ENCODE results near the gene DLK2.

The DLK2 gene

GRCh38 chr6:43444582-43444981 lies 10.8 kb downstream of the DLK2 start:
- Mint-ChIP-seq H3K27ac (ENCODE audit: low read depth) (no peak overlapping the region), H3K4me1 (no peaks in the 10 kb centered on the region), H3K27me3 (no peaks in the 10 kb centered on the region), H3K36me3 (ENCODE audit: insufficient read depth) (peaks cover 45% of the 10 kb centered on the region), H3K4me3 (no peak overlapping the region), H3K9me3 (no peaks in the 10 kb centered on the region)
- DNase-seq (ENCODE audit: low spot score in 2 of 2): no peak
- ATAC-seq (replicated peaks; ENCODE audit: extremely low read depth, poor library complexity, severe bottlenecking): no peak

- ATAC-seq (replicated peaks; ENCODE audit: extremely low read depth, poor library complexity, severe bottlenecking) (no peak), DNase-seq (ENCODE audit: low spot score in 2 of 2) (no peak)
- no peaks in the 10 kb centered on the region for H3K4me1 Mint-ChIP-seq
- H3K27me3 Mint-ChIP-seq: no peaks in the 10 kb centered on the region
- no peak overlapping the region for H3K27ac Mint-ChIP-seq (ENCODE audit: low read depth)
- no peaks in the 10 kb centered on the region for H3K9me3 Mint-ChIP-seq
- no peak overlapping the region for H3K4me3 Mint-ChIP-seq
- H3K36me3 Mint-ChIP-seq (ENCODE audit: insufficient read depth): peaks cover 42% of the 10 kb centered on the region
These were observed 11.3 kb downstream of the DLK2 start for GRCh38 chr6:43444036-43444435.

GRCh38 chr6:43442935-43443334 lies 12.4 kb downstream of the DLK2 start:
- Mint-ChIP-seq H3K27me3 (no peaks in the 10 kb centered on the region), H3K4me3 (no peak overlapping the region), H3K36me3 (ENCODE audit: insufficient read depth) (peaks cover 37% of the 10 kb centered on the region), H3K9me3 (no peaks in the 10 kb centered on the region), H3K4me1 (no peaks in the 10 kb centered on the region), H3K27ac (ENCODE audit: low read depth) (peak overlapping the region; percentile 32)
- DNase-seq (ENCODE audit: low spot score in 2 of 2) (no peak), ATAC-seq (replicated peaks; ENCODE audit: extremely low read depth, poor library complexity, severe bottlenecking) (no peak)

GRCh38 chr6:43437700-43438099 lies 17.6 kb downstream of the DLK2 start:
- DNase-seq (ENCODE audit: low spot score in 2 of 2): no peak
- no peaks in the 10 kb centered on the region for H3K27me3 Mint-ChIP-seq
- peaks cover 32% of the 10 kb centered on the region for H3K36me3 Mint-ChIP-seq (ENCODE audit: insufficient read depth)
- no peaks in the 10 kb centered on the region for H3K9me3 Mint-ChIP-seq
- peaks cover 4% of the 10 kb centered on the region for H3K4me1 Mint-ChIP-seq
- H3K4me3 Mint-ChIP-seq: no peak overlapping the region
- no peak for ATAC-seq (replicated peaks; ENCODE audit: extremely low read depth, poor library complexity, severe bottlenecking)
- H3K27ac Mint-ChIP-seq (ENCODE audit: low read depth): no peak overlapping the region

- DNase-seq (ENCODE audit: low spot score in 2 of 2): no peak
- Mint-ChIP-seq H3K36me3 (ENCODE audit: insufficient read depth) (peaks cover 28% of the 10 kb centered on the region), H3K27me3 (no peaks in the 10 kb centered on the region), H3K4me3 (no peak overlapping the region), H3K9me3 (no peaks in the 10 kb centered on the region), H3K4me1 (peaks cover 10% of the 10 kb centered on the region), H3K27ac (ENCODE audit: low read depth) (no peak overlapping the region)
- ATAC-seq (replicated peaks; ENCODE audit: extremely low read depth, poor library complexity, severe bottlenecking): no peak
These were observed 18.6 kb downstream of the DLK2 start for GRCh38 chr6:43436577-43437282.

GRCh38 chr6:43435682-43436437 lies 19.5 kb downstream of the DLK2 start:
- H3K4me3 Mint-ChIP-seq: no peak overlapping the region
- H3K36me3 Mint-ChIP-seq (ENCODE audit: insufficient read depth): peaks cover 25% of the 10 kb centered on the region

GRCh38 chr6:43434943-43435342 lies 20.4 kb downstream of the DLK2 start:
- Mint-ChIP-seq H3K4me1 (peaks cover 12% of the 10 kb centered on the region), H3K4me3 (no peak overlapping the region), H3K36me3 (ENCODE audit: insufficient read depth) (peaks cover 24% of the 10 kb centered on the region), H3K27me3 (no peaks in the 10 kb centered on the region), H3K9me3 (no peaks in the 10 kb centered on the region), H3K27ac (ENCODE audit: low read depth) (no peak overlapping the region)
- no peak for DNase-seq (ENCODE audit: low spot score in 2 of 2)
- ATAC-seq (replicated peaks; ENCODE audit: extremely low read depth, poor library complexity, severe bottlenecking): no peak

More at GRCh38 chr6:43435682-43436437, 19.5 kb downstream of the DLK2 start:
- DNase-seq (ENCODE audit: low spot score in 2 of 2) (no peak), ATAC-seq (replicated peaks; ENCODE audit: extremely low read depth, poor library complexity, severe bottlenecking) (no peak)
- no peak overlapping the region for H3K27ac Mint-ChIP-seq (ENCODE audit: low read depth)
- peaks cover 12% of the 10 kb centered on the region for H3K4me1 Mint-ChIP-seq
- H3K27me3 Mint-ChIP-seq: no peaks in the 10 kb centered on the region
- H3K9me3 Mint-ChIP-seq: no peaks in the 10 kb centered on the region

- no peaks in the 10 kb centered on the region for H3K27me3 Mint-ChIP-seq
- H3K4me3 Mint-ChIP-seq: no peak overlapping the region
- H3K27ac Mint-ChIP-seq (ENCODE audit: low read depth): no peak overlapping the region
- H3K9me3 Mint-ChIP-seq: no peaks in the 10 kb centered on the region
- DNase-seq (ENCODE audit: low spot score in 2 of 2) (no peak), ATAC-seq (replicated peaks; ENCODE audit: extremely low read depth, poor library complexity, severe bottlenecking) (no peak)
- H3K36me3 Mint-ChIP-seq (ENCODE audit: insufficient read depth): peaks cover 21% of the 10 kb centered on the region
- H3K4me1 Mint-ChIP-seq: peaks cover 15% of the 10 kb centered on the region
These were observed 21.1 kb downstream of the DLK2 start for GRCh38 chr6:43434001-43434840.

- H3K27me3 Mint-ChIP-seq: no peaks in the 10 kb centered on the region
- H3K27ac Mint-ChIP-seq (ENCODE audit: low read depth): no peak overlapping the region
- peaks cover 17% of the 10 kb centered on the region for H3K36me3 Mint-ChIP-seq (ENCODE audit: insufficient read depth)
- no peaks in the 10 kb centered on the region for H3K9me3 Mint-ChIP-seq
- no peak for DNase-seq (ENCODE audit: low spot score in 2 of 2)
- ATAC-seq (replicated peaks; ENCODE audit: extremely low read depth, poor library complexity, severe bottlenecking): no peak
- H3K4me1 Mint-ChIP-seq: peaks cover 26% of the 10 kb centered on the region
- H3K4me3 Mint-ChIP-seq: no peak overlapping the region
These were observed 22.2 kb downstream of the DLK2 start for GRCh38 chr6:43433148-43433547.

GRCh38 chr6:43432009-43432945 lies 23.1 kb downstream of the DLK2 start:
- H3K4me3 Mint-ChIP-seq: no peak overlapping the region
- peaks cover 20% of the 10 kb centered on the region for H3K36me3 Mint-ChIP-seq (ENCODE audit: insufficient read depth)
- no peaks in the 10 kb centered on the region for H3K27me3 Mint-ChIP-seq
- no peak for ATAC-seq (replicated peaks; ENCODE audit: extremely low read depth, poor library complexity, severe bottlenecking)
- H3K27ac Mint-ChIP-seq (ENCODE audit: low read depth): no peak overlapping the region
- H3K9me3 Mint-ChIP-seq: no peaks in the 10 kb centered on the region
- H3K4me1 Mint-ChIP-seq: peaks cover 28% of the 10 kb centered on the region
- no peak for DNase-seq (ENCODE audit: low spot score in 2 of 2)

GRCh38 chr6:43428874-43429273 lies 26.5 kb downstream of the DLK2 start:
- Mint-ChIP-seq H3K4me3 (peak overlapping the region; percentile 93), H3K9me3 (no peaks in the 10 kb centered on the region), H3K27me3 (no peaks in the 10 kb centered on the region), H3K4me1 (peaks cover 28% of the 10 kb centered on the region), H3K36me3 (ENCODE audit: insufficient read depth) (peaks cover 16% of the 10 kb centered on the region), H3K27ac (ENCODE audit: low read depth) (peak overlapping the region; percentile 84)
- ATAC-seq (replicated peaks; ENCODE audit: extremely low read depth, poor library complexity, severe bottlenecking) (no peak), DNase-seq (ENCODE audit: low spot score in 2 of 2) (no peak)

GRCh38 chr6:43428112-43428570 lies 27.2 kb downstream of the DLK2 start:
- Mint-ChIP-seq H3K27ac (ENCODE audit: low read depth) (peak overlapping the region; percentile 84), H3K4me3 (peak overlapping the region; percentile 93), H3K4me1 (peaks cover 28% of the 10 kb centered on the region), H3K36me3 (ENCODE audit: insufficient read depth) (peaks cover 13% of the 10 kb centered on the region), H3K9me3 (no peaks in the 10 kb centered on the region), H3K27me3 (no peaks in the 10 kb centered on the region)
- ATAC-seq (replicated peaks; ENCODE audit: extremely low read depth, poor library complexity, severe bottlenecking) (peak; percentile 47), DNase-seq (ENCODE audit: low spot score in 2 of 2) (no peak)
